Measurements from ENCODE around the gene DOC2A. TPM values are rescaled to one million over a fixed set of nuclear protein-coding genes. Genes with fewer than 3 reads are reported as not detected.

DOC2A gene
- total and polyA plus RNA-seq, 10 of the 15 experiments (the other 5 are each of a cell fraction or from before 2014, with no cell fraction given), result 0.06 to 0.17 (median 0.12) TPM; not detected in 6

DNA sequence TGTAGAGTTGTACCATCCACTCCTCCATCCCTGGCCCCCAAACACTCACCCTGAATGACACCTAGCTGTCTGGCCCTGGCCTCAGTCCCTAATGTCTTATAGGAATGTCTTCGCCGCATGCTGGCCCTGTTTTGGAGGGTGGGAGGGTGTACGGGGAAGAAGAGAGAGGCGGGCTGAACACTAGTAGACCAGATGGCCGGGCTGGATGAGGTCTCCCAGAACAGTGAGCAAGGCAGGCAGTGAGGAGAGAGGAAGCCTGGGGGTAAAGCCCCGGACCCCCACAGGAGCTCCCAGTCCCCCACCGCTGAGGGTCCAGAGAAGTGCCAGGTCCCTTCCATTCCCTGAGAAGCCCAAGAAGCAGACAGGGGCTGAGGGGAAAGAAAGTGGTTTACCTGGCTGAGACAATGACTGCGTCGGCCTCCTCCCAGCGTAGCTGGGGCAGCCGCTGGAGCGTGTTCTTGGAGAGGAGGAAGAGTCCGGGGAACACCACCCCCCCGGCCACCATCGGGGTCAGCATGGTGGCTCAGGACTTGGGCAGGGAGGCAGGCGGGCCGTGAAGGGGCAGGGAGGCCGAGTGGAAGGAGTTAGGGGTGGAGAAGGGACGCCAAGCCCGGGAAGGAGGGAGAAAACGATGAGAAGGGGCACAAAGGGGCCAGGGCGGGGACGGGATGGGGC is 19.3 kb upstream of the DOC2A start (continued):
- TF ChIP-seq, protein P1, sequence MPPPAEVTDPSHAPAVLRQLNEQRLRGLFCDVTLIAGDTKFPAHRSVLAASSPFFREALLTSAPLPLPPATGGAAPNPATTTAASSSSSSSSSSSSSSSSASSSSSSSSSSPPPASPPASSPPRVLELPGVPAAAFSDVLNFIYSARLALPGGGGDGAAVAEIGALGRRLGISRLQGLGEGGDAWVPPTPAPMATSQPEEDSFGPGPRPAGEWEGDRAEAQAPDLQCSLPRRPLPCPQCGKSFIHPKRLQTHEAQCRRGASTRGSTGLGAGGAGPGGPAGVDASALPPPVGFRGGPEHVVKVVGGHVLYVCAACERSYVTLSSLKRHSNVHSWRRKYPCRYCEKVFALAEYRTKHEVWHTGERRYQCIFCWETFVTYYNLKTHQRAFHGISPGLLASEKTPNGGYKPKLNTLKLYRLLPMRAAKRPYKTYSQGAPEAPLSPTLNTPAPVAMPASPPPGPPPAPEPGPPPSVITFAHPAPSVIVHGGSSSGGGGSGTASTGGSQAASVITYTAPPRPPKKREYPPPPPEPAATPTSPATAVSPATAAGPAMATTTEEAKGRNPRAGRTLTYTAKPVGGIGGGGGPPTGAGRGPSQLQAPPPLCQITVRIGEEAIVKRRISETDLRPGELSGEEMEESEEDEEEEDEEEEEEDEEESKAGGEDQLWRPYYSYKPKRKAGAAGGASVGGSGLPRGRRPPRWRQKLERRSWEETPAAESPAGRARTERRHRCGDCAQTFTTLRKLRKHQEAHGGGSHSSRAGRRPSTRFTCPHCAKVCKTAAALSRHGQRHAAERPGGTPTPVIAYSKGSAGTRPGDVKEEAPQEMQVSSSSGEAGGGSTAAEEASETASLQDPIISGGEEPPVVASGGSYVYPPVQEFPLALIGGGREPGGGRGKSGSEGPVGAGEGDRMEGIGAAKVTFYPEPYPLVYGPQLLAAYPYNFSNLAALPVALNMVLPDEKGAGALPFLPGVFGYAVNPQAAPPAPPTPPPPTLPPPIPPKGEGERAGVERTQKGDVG (CRISPR knock-in tag; IDR thresholded peaks at IDR 0.05), result no peak
- TF ChIP-seq HCFC1 (IDR thresholded peaks at IDR 0.05; ENCODE audit: low read length) (no peak), KDM1A (IDR thresholded peaks at IDR 0.05; ENCODE audit: borderline replicate concordance) (no peak), TARDBP (IDR thresholded peaks at IDR 0.05; ENCODE audit: borderline replicate concordance) (no peak), JUND (IDR thresholded peaks at IDR 0.05; ENCODE audit: low read depth, low read length) (no peak), PAX5 (IDR thresholded peaks at IDR 0.05; ENCODE audit: borderline replicate concordance, low read depth, low read length) (no peak), CHD4 (IDR thresholded peaks at IDR 0.05) (no peak), CBX3 (IDR thresholded peaks at IDR 0.05; ENCODE audit: borderline replicate concordance, low read depth) (no peak), MEF2B (IDR thresholded peaks at IDR 0.05; ENCODE audit: partially characterized antibody, poor library complexity, severe bottlenecking) (no peak)
- TF ChIP-seq, protein P2, sequence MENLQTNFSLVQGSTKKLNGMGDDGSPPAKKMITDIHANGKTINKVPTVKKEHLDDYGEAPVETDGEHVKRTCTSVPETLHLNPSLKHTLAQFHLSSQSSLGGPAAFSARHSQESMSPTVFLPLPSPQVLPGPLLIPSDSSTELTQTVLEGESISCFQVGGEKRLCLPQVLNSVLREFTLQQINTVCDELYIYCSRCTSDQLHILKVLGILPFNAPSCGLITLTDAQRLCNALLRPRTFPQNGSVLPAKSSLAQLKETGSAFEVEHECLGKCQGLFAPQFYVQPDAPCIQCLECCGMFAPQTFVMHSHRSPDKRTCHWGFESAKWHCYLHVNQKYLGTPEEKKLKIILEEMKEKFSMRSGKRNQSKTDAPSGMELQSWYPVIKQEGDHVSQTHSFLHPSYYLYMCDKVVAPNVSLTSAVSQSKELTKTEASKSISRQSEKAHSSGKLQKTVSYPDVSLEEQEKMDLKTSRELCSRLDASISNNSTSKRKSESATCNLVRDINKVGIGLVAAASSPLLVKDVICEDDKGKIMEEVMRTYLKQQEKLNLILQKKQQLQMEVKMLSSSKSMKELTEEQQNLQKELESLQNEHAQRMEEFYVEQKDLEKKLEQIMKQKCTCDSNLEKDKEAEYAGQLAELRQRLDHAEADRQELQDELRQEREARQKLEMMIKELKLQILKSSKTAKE (IDR thresholded peaks at IDR 0.05; ENCODE audit: low read depth, poor library complexity, severe bottlenecking), result no peak

Data from GM12878 (cell line).